PC-3 (cell line): ENCODE measurements around the gene GPD1. TPM values are rescaled to one million over a fixed set of nuclear protein-coding genes. Genes with fewer than 3 reads are reported as not detected.

ENCODE experiments used
- ATAC-seq: fragments of 200-7000 bp; cut with Tn5 transposase; 2 replicates; pipeline ENCODE4 v1.9.1; 2020; ENCODE audit warnings: mild to moderate bottlenecking, moderate library complexity
- BruUV-seq: library from RNA; stranded (reverse); fragments of 400-500 nt; replicated peaks from 2 replicates; lab custom pipeline; 2021; lab: Mats Ljungman, UMichigan
- CTCF ChIA-PET: fragments of 300-600 bp; sonication (Branson Sonifier 250); formaldehyde crosslinking; loops from one replicate; lab custom pipeline; 2022; ENCODE audit warnings: antibody characterized with exemption; lab: Charles Lee
- POLR2A ChIA-PET: fragments of 300-600 bp; sonication (Branson Sonifier 250); formaldehyde crosslinking; loops from one replicate; lab custom pipeline; 2022; ENCODE audit warnings: antibody characterized with exemption; ENCODE audit not compliant: unreplicated experiment; lab: Charles Lee
- DNase-seq: peaks from one replicate; pipeline ENCODE4 v3.0.0-alpha.2; 2015
- H2AFZ ChIP-seq: fragments of 300-600 bp; sonication (generic); 2 replicates; pipeline ENCODE4 v1.6.0; 2016; ENCODE audit warnings: antibody characterized with exemption, low read length
- H3F3A ChIP-seq: fragments of 300-600 bp; sonication (generic); one replicate; pipeline ENCODE4 v1.6.0; 2017; ENCODE audit warnings: antibody characterized with exemption, low read length, control low read depth, mild to moderate bottlenecking; ENCODE audit not compliant: unreplicated experiment
- H3K27ac ChIP-seq: fragments of 300-600 bp; sonication (generic); 2 replicates; pipeline ENCODE4 v1.5.1; 2016; ENCODE audit warnings: mild to moderate bottlenecking, low read length
- H3K27me3 ChIP-seq: fragments of 300-600 bp; sonication (generic); 2 replicates; pipeline ENCODE4 v1.6.1; 2016; ENCODE audit warnings: low read length, mixed read lengths
- H3K36me3 ChIP-seq: fragments of 300-600 bp; sonication (generic); 2 replicates; pipeline ENCODE4 v1.6.1; 2016; ENCODE audit warnings: low read depth, mixed run types, low read length, mixed read lengths
- H3K4me1 ChIP-seq: fragments of 300-600 bp; sonication (generic); 2 replicates; pipeline ENCODE4 v1.5.1; 2016; ENCODE audit warnings: low read length; ENCODE audit not compliant: insufficient read depth
- H3K4me2 ChIP-seq: fragments of 300-600 bp; sonication (generic); 2 replicates; pipeline ENCODE4 v1.6.0; 2016; ENCODE audit warnings: low read length
- H3K4me3 ChIP-seq: fragments of 300-600 bp; sonication (generic); 2 replicates; pipeline ENCODE4 v1.5.1; 2016; ENCODE audit warnings: mild to moderate bottlenecking, low read length, mixed read lengths
- H3K79me2 ChIP-seq: fragments of 300-600 bp; sonication (generic); 2 replicates; pipeline ENCODE4 v1.6.1; 2017; ENCODE audit warnings: low read length, mixed read lengths
- H3K9ac ChIP-seq: fragments of 300-600 bp; sonication (generic); 2 replicates; pipeline ENCODE4 v1.6.0; 2016; ENCODE audit warnings: mild to moderate bottlenecking, low read length
- H3K9me2 ChIP-seq: fragments of 300-600 bp; sonication (generic); replicated peaks from 2 replicates; pipeline ENCODE4 v1.6.1; 2016; ENCODE audit warnings: mixed run types, low read length, mixed read lengths
- H3K9me3 ChIP-seq: fragments of 300-600 bp; sonication (generic); 2 replicates; pipeline ENCODE4 v1.6.1; 2016; ENCODE audit warnings: low read length, mixed read lengths
- H4K20me1 ChIP-seq: fragments of 300-600 bp; sonication (generic); 2 replicates; pipeline ENCODE4 v1.6.1; 2016; ENCODE audit warnings: low read length, mixed read lengths
- EZH2 ChIP-seq: fragments of 300-600 bp; sonication (generic); IDR thresholded peaks from one replicate; pipeline ENCODE4 v1.6.1; 2017; ENCODE audit warnings: antibody characterized with exemption, mild to moderate bottlenecking, low read length; ENCODE audit not compliant: unreplicated experiment
- EZH2phosphoT487 ChIP-seq: fragments of 300-600 bp; sonication (generic); IDR thresholded peaks from 2 replicates; pipeline ENCODE4 v1.6.1; 2018; ENCODE audit warnings: mild to moderate bottlenecking, antibody characterized with exemption, low read length, borderline replicate concordance
- intact Hi-C: fragments of 100-400 bp; cut with micrococcal nuclease; formaldehyde crosslinking; loops from 2 replicates; pipeline ENCODE4 v1.9.0; 2023
- total RNA-seq: library from RNA; depleted of rRNA; stranded (reverse); fragments of >200 nt; gene quantifications from 2 replicates; pipeline ENCODE4 v1.2.3, GENCODE V29; 2014
- TF ChIP-seq, protein P1 (sequence below): fragments of 300-600 bp; sonication (generic); conservative IDR thresholded peaks from 2 replicates; pipeline ENCODE4 v1.5.1; 2017; ENCODE audit warnings: antibody characterized with exemption, low read depth, mild to moderate bottlenecking, low read length

The GPD1 gene
- total RNA-seq, 1 experiment from 2014 or later = 0.11 TPM

DNA sequence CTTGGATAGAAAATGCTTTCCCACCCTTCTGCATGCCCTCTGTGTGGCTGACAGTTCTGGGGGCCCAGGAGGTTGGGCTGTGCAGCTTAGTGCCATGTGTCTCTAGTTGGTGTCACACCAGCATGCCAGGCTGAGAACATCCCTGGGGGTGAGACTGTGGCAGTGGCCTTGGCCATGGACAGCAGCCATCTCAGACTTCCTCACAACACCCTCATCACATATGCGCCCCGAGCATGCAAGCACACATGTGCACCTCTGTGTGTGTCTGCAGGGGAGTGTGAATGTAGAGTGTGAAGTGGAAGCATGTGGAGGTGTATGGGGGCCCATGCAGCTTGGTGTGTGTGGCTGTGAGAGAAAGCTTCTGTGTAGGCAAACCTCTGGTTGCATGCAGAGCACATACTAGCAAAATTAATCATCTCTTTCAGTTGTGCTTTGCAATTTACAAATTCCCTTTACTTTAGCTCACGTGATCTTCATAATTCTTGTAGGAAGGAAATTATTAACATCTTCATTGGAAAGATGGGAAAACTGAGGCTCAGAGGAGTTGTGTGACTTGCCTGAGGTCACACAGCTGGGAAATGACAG lies 38.0 kb upstream of the GPD1 start:
- no TSS peak for BruUV-seq
- Histone ChIP-seq H3F3A (no peaks in the 10 kb centered on the region), H3K27ac (no peak overlapping the region), H3K79me2 (no peaks in the 10 kb centered on the region), H3K27me3 (no peaks in the 10 kb centered on the region), H3K9me3 (no peaks in the 10 kb centered on the region), H3K9me2 (no peaks in the 10 kb centered on the region), H3K4me3 (no peak overlapping the region), H3K4me2 (no peak overlapping the region), H4K20me1 (no peaks in the 10 kb centered on the region), H3K4me1 (no peaks in the 10 kb centered on the region), H2AFZ (no peak overlapping the region), H3K36me3 (no peaks in the 10 kb centered on the region), H3K9ac (no peak overlapping the region)
- POLR2A ChIA-PET = no interaction called here
- ATAC-seq = no peak
- TF ChIP-seq, protein P1, sequence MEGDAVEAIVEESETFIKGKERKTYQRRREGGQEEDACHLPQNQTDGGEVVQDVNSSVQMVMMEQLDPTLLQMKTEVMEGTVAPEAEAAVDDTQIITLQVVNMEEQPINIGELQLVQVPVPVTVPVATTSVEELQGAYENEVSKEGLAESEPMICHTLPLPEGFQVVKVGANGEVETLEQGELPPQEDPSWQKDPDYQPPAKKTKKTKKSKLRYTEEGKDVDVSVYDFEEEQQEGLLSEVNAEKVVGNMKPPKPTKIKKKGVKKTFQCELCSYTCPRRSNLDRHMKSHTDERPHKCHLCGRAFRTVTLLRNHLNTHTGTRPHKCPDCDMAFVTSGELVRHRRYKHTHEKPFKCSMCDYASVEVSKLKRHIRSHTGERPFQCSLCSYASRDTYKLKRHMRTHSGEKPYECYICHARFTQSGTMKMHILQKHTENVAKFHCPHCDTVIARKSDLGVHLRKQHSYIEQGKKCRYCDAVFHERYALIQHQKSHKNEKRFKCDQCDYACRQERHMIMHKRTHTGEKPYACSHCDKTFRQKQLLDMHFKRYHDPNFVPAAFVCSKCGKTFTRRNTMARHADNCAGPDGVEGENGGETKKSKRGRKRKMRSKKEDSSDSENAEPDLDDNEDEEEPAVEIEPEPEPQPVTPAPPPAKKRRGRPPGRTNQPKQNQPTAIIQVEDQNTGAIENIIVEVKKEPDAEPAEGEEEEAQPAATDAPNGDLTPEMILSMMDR = no peak
- CTCF ChIA-PET = interaction anchor here (1.3 kb wide), 1 partner anchor 10 kb away, joined by 3 read pairs; no protein-coding TSS in a partner anchor
- no peak for DNase-seq
- intact Hi-C loops = no loop called here

DNA sequence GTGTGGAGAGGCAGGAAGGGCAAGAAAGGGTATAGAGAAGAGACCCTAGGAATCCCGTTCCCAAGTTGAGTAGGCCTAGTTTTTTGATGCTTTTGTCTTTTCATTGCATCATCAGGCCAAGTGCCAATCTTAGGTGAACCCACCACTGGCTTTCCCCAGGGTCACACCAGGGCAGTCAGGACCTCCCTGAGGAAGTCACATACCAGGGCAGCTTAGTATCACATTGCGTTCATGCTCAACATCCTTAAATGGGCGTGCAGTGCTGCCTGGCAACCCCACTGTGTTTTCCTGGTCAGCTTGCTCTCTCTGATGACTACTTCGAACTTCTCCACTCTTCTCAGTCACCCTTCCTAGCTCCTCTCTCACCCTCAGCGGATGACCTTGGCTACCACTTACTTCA lies 37.4 kb upstream of the GPD1 start:
- intact Hi-C loops = no loop called here
- Histone ChIP-seq H3K9me3 (no peaks in the 10 kb centered on the region), H3K4me2 (no peak overlapping the region), H3K4me1 (no peaks in the 10 kb centered on the region), H4K20me1 (no peaks in the 10 kb centered on the region), H3F3A (no peaks in the 10 kb centered on the region), H3K27me3 (no peaks in the 10 kb centered on the region), H2AFZ (no peak overlapping the region), H3K27ac (no peak overlapping the region), H3K9me2 (no peaks in the 10 kb centered on the region), H3K4me3 (no peak overlapping the region), H3K36me3 (no peaks in the 10 kb centered on the region), H3K79me2 (no peaks in the 10 kb centered on the region), H3K9ac (no peak overlapping the region)
- CTCF ChIA-PET = no interaction called here
- BruUV-seq = no TSS peak
- DNase-seq = no peak
- POLR2A ChIA-PET = no interaction called here
- no peak for ATAC-seq
- TF ChIP-seq EZH2 (no peak), EZH2phosphoT487 (no peak)
- TF ChIP-seq, protein P1 = no peak

- Histone ChIP-seq H3K27ac (no peak overlapping the region), H3K9me3 (no peaks in the 10 kb centered on the region), H2AFZ (no peak overlapping the region), H3K4me1 (no peaks in the 10 kb centered on the region), H3K79me2 (no peaks in the 10 kb centered on the region), H3K4me3 (no peak overlapping the region), H3K9me2 (no peaks in the 10 kb centered on the region), H3K27me3 (no peaks in the 10 kb centered on the region), H3K36me3 (no peaks in the 10 kb centered on the region), H3F3A (no peaks in the 10 kb centered on the region), H3K4me2 (no peak overlapping the region), H3K9ac (no peak overlapping the region), H4K20me1 (no peaks in the 10 kb centered on the region)
- BruUV-seq = no TSS peak
- DNase-seq (no peak), ATAC-seq (no peak)
- ChIA-PET CTCF (no interaction called here), POLR2A (no interaction called here)
- TF ChIP-seq, protein P1 = no peak
- intact Hi-C loops = no loop called here
These were observed 34.7 kb upstream of the GPD1 start for GRCh38 chr12:50069069-50069468.
